Prostate gland (tissue), 2 donors: ENCODE data around the gene FNDC8.

Source experiments
- POLR2A ChIP-seq: fragments of 450-650 bp; IDR thresholded peaks from one replicate; pipeline ENCODE4 v1.6.1; 2016; ENCODE audit warnings: antibody characterized with exemption, mild to moderate bottlenecking
- POLR2AphosphoS5 ChIP-seq: sonication (generic); formaldehyde crosslinking; IDR thresholded peaks from one replicate; pipeline ENCODE4 v1.6.1; 2017; ENCODE audit warnings: antibody characterized with exemption
- TF ChIP-seq, protein P1 (sequence below), 4 experiments: fragments of 200-600 bp in 2 of 4; fragments of 450-650 bp in 2 of 4; sonication (generic) in 2 of 4; IDR thresholded peaks; 1 replicate in 3 of 4; 2 replicates in 1 of 4; pipeline ENCODE4 v1.5.1; 2016 to 2019; ENCODE audit warnings: antibody characterized with exemption in 4 of 4, mild to moderate bottlenecking in 2 of 4, moderate library complexity in 2 of 4

DNA sequence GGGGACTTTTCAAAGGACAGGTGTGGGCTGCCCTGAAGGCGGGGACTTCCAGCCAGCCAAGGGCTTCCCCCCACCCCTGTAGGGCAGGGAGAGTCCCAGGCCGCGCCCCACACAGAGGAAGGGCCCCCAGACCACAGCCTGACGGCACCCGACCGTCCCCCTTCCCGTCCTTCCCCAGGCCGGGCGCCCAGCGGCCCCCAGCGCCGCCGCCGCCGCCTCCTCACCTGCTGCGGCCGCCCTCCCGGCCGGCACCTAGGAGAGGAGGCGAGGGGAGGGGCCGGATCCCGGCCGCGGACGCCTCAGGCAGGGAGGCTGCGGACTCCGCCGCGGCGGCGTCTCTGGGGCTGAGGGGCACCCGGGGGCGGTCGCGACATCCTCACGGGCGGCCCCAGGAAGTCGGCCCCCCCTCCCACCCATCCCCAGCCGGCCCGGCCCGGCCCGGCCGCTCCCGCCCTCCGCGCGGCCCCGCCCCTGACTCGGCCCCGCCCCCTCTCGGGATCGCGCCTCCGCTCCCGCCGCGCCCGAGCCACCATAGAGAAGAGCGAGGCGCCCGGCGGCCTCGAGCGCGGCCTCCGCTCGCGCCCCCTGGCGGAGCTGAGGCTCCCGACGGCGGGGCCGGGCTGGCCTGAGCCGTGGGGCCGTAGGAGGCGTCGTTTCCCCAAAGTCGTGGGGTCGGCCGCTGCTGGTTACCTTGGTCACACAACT is 32.4 kb upstream of the FNDC8 start:
- TF ChIP-seq, protein P1, sequence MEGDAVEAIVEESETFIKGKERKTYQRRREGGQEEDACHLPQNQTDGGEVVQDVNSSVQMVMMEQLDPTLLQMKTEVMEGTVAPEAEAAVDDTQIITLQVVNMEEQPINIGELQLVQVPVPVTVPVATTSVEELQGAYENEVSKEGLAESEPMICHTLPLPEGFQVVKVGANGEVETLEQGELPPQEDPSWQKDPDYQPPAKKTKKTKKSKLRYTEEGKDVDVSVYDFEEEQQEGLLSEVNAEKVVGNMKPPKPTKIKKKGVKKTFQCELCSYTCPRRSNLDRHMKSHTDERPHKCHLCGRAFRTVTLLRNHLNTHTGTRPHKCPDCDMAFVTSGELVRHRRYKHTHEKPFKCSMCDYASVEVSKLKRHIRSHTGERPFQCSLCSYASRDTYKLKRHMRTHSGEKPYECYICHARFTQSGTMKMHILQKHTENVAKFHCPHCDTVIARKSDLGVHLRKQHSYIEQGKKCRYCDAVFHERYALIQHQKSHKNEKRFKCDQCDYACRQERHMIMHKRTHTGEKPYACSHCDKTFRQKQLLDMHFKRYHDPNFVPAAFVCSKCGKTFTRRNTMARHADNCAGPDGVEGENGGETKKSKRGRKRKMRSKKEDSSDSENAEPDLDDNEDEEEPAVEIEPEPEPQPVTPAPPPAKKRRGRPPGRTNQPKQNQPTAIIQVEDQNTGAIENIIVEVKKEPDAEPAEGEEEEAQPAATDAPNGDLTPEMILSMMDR (IDR thresholded peaks at IDR 0.05), result peak; percentile 87 to 96 (median 94)
- TF ChIP-seq POLR2A, result peak; percentile 56
- TF ChIP-seq POLR2AphosphoS5, result peak; percentile 31
